Activated B cell treated with CpG ODN at 0.5 μM for 24 hours (primary cell): Measurements from ENCODE around the gene NAA15. TPM values are rescaled to one million over a fixed set of nuclear protein-coding genes. Genes with fewer than 3 reads are reported as not detected.

Experiments used
- ATAC-seq: fragments of 200-7000 bp; cut with Tn5 transposase; one replicate; pipeline ENCODE4 v1.10.0; 2021; ENCODE audit warnings: low read depth, mild to moderate bottlenecking, moderate library complexity
- CTCF ChIA-PET: fragments of 350-600 bp; sonication (Branson Sonifier 250); formaldehyde crosslinking; loops from one replicate; lab custom pipeline; 2021; ENCODE audit warnings: antibody characterized with exemption; lab: Charles Lee
- POLR2A ChIA-PET: fragments of 350-600 bp; sonication (Branson Sonifier 250); formaldehyde crosslinking; loops from one replicate; lab custom pipeline; 2021; ENCODE audit warnings: antibody characterized with exemption; lab: Charles Lee
- DNase-seq: peaks from one replicate; pipeline ENCODE4 v3.0.0; 2022
- H3K27ac Mint-ChIP-seq: one replicate; pipeline ENCODE4 v1.8.0; 2020; ENCODE audit warnings: mixed read lengths
- H3K27me3 Mint-ChIP-seq: one replicate; pipeline ENCODE4 v1.8.0; 2021; ENCODE audit warnings: mixed read lengths
- H3K36me3 Mint-ChIP-seq: one replicate; pipeline ENCODE4 v1.8.0; 2021; ENCODE audit warnings: low read depth, mixed read lengths
- H3K4me1 Mint-ChIP-seq: one replicate; pipeline ENCODE4 v1.8.0; 2021; ENCODE audit warnings: mixed read lengths
- H3K4me3 Mint-ChIP-seq: one replicate; pipeline ENCODE4 v1.8.0; 2020; ENCODE audit warnings: mild to moderate bottlenecking, mixed read lengths
- H3K9me3 Mint-ChIP-seq: one replicate; pipeline ENCODE4 v1.8.0; 2020; ENCODE audit warnings: mixed read lengths
- intact Hi-C: fragments of 100-400 bp; cut with micrococcal nuclease; formaldehyde crosslinking; loops from one replicate; pipeline ENCODE4 v1.15.1; 2024
- total RNA-seq: library from RNA; stranded (reverse); gene quantifications from 2 replicates; pipeline ENCODE4 v1.2.3, GENCODE V29; 2022
- TF ChIP-seq, protein P1 (sequence below): fragments of 200-600 bp; IDR thresholded peaks from one replicate; pipeline ENCODE4 v1.8.0; 2022; ENCODE audit warnings: antibody characterized with exemption, mild to moderate bottlenecking

Gene NAA15
- total RNA-seq, 1 donor from 2014 or later, result 66.5 TPM

DNA sequence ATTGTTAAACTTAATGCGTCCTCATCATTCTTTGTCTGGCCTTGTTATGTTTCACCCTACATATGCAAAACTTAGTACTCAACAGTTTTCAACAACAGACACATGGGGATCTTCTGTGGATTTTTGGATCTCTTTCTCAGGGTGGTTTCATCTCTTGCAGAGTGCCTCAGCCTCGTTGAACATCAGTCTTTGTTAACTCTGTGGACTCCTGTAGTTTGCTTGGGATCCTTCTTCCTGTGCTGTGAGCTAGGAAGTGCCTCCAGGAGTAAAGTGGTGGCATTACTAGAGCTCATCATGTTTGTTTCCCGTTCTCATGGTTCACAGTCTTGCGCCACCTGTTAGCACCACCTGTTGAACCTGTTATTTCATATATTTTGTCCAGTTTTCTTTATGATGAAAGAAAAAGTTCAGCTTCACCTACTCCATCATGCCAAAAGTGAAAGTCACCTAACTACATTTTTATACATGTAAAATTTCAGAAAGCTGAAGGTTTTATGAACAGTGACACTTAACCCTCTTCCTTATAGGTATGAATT is 28.4 kb downstream of the NAA15 start:
- Mint-ChIP-seq H3K36me3 (peaks cover 39% of the 10 kb centered on the region), H3K9me3 (no peaks in the 10 kb centered on the region), H3K4me3 (no peak overlapping the region), H3K4me1 (peaks cover 38% of the 10 kb centered on the region), H3K27me3 (no peaks in the 10 kb centered on the region), H3K27ac (no peak overlapping the region)
- DNase-seq (no peak), ATAC-seq (no peak)
- intact Hi-C loops, result no loop called here
- ChIA-PET CTCF (interaction anchor here (1.4 kb wide), 1 partner anchor 299 kb away, joined by 4 read pairs; no protein-coding TSS in a partner anchor), POLR2A (no interaction called here)
- TF ChIP-seq, protein P1, sequence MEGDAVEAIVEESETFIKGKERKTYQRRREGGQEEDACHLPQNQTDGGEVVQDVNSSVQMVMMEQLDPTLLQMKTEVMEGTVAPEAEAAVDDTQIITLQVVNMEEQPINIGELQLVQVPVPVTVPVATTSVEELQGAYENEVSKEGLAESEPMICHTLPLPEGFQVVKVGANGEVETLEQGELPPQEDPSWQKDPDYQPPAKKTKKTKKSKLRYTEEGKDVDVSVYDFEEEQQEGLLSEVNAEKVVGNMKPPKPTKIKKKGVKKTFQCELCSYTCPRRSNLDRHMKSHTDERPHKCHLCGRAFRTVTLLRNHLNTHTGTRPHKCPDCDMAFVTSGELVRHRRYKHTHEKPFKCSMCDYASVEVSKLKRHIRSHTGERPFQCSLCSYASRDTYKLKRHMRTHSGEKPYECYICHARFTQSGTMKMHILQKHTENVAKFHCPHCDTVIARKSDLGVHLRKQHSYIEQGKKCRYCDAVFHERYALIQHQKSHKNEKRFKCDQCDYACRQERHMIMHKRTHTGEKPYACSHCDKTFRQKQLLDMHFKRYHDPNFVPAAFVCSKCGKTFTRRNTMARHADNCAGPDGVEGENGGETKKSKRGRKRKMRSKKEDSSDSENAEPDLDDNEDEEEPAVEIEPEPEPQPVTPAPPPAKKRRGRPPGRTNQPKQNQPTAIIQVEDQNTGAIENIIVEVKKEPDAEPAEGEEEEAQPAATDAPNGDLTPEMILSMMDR, result no peak

- CTCF ChIA-PET, result interaction anchor here (1.4 kb wide), 1 partner anchor 300 kb away, joined by 4 read pairs; no protein-coding TSS in a partner anchor
- H3K27ac Mint-ChIP-seq, result no peak overlapping the region
- no peaks in the 10 kb centered on the region for H3K27me3 Mint-ChIP-seq
- intact Hi-C loops, result no loop called here
- no peak overlapping the region for H3K4me3 Mint-ChIP-seq
- peaks cover 33% of the 10 kb centered on the region for H3K4me1 Mint-ChIP-seq
- POLR2A ChIA-PET, result no interaction called here
- H3K36me3 Mint-ChIP-seq, result peaks cover 43% of the 10 kb centered on the region
- TF ChIP-seq, protein P1, result no peak
- ATAC-seq (no peak), DNase-seq (no peak)
- H3K9me3 Mint-ChIP-seq, result no peaks in the 10 kb centered on the region
Observed at GRCh38 chr4:139330283-139330682, 29.0 kb downstream of the NAA15 start.

GRCh38 chr4:139331185-139331584 is 29.9 kb downstream of the NAA15 start:
- no peak overlapping the region for H3K4me3 Mint-ChIP-seq
- peak overlapping the region; percentile 35 for H3K27ac Mint-ChIP-seq
- peaks cover 30% of the 10 kb centered on the region for H3K4me1 Mint-ChIP-seq
- peaks cover 48% of the 10 kb centered on the region for H3K36me3 Mint-ChIP-seq
- intact Hi-C loops, result no loop called here
- H3K9me3 Mint-ChIP-seq, result no peaks in the 10 kb centered on the region
- no peaks in the 10 kb centered on the region for H3K27me3 Mint-ChIP-seq
- CTCF ChIA-PET, result interaction anchor here (1.6 kb wide), 1 partner anchor 231 kb away, joined by 3 read pairs; no protein-coding TSS in a partner anchor
- TF ChIP-seq, protein P1, result no peak
- DNase-seq (no peak), ATAC-seq (no peak)
- POLR2A ChIA-PET, result interaction anchor here (0.6 to 1.3 kb wide), 2 partner anchors 30 to 199 kb away, joined by 3 to 4 read pairs; partner anchors contain the start of gene NAA15

GRCh38 chr4:139333046-139333445 is 31.7 kb downstream of the NAA15 start:
- ChIA-PET POLR2A (no interaction called here), CTCF (interaction anchor here (1.9 kb wide), 1 partner anchor 31 kb away, joined by 5 read pairs; the partner anchor contains the start of genes NAA15 and NDUFC1)
- H3K4me1 Mint-ChIP-seq, result peaks cover 24% of the 10 kb centered on the region
- no peak for ATAC-seq
- no peaks in the 10 kb centered on the region for H3K9me3 Mint-ChIP-seq
- no peaks in the 10 kb centered on the region for H3K27me3 Mint-ChIP-seq
- TF ChIP-seq, protein P1, result no peak
- peaks cover 53% of the 10 kb centered on the region for H3K36me3 Mint-ChIP-seq
- no peak for DNase-seq
- H3K4me3 Mint-ChIP-seq, result no peak overlapping the region
- no peak overlapping the region for H3K27ac Mint-ChIP-seq
- intact Hi-C loops, result loop anchor here (2.0 kb wide), 1 partner anchor 18 kb away; no protein-coding TSS in a partner anchor

- Mint-ChIP-seq H3K4me3 (no peak overlapping the region), H3K27ac (no peak overlapping the region), H3K9me3 (no peaks in the 10 kb centered on the region), H3K27me3 (no peaks in the 10 kb centered on the region), H3K4me1 (peaks cover 16% of the 10 kb centered on the region), H3K36me3 (peaks cover 58% of the 10 kb centered on the region)
- DNase-seq (no peak), ATAC-seq (no peak)
- ChIA-PET POLR2A (no interaction called here), CTCF (no interaction called here)
- TF ChIP-seq, protein P1, result no peak
- intact Hi-C loops, result loop anchor here (5.0 kb wide), 1 partner anchor 35 kb away; the partner anchor contains the start of genes NAA15 and NDUFC1
Observed at GRCh38 chr4:139337612-139338011, 36.3 kb downstream of the NAA15 start.
